Measurements from ENCODE around the gene LONRF2. TPM values are rescaled to one million over a fixed set of nuclear protein-coding genes. Genes with fewer than 3 reads are reported as not detected.

The LONRF2 gene
- total RNA-seq, 1 experiment from 2014 or later: 2.7 TPM

- Histone ChIP-seq H3K9me3 (ENCODE audit: control insufficient read depth, low read depth, low read length) (no peaks in the 10 kb centered on the region), H3K27me3 (ENCODE audit: insufficient read depth, low read length) (no peaks in the 10 kb centered on the region), H3K56ac (ENCODE audit: insufficient read length, low read depth, low read length) (no peak overlapping the region), H3T11ph (ENCODE audit: low read length) (no peak overlapping the region), H2BK120ac (ENCODE audit: low read depth, low read length, poor library complexity, severe bottlenecking) (no peak overlapping the region), H2BK5ac (ENCODE audit: insufficient read length, low read length) (no peak overlapping the region), H3K4ac (ENCODE audit: low read depth, low read length) (no peak overlapping the region), H4K20me1 (ENCODE audit: control insufficient read depth, insufficient read depth, insufficient read length) (no peaks in the 10 kb centered on the region), H3K27ac (ENCODE audit: insufficient read length, low read depth, low read length) (no peak overlapping the region), H4K5ac (ENCODE audit: insufficient read length, low read depth, low read length) (no peak overlapping the region), H3K4me1 (ENCODE audit: insufficient read depth, low read length) (no peaks in the 10 kb centered on the region), H2AFZ (ENCODE audit: low read length) (no peak overlapping the region), H2BK12ac (ENCODE audit: insufficient read length, low read depth, low read length) (no peak overlapping the region), H3K79me1 (ENCODE audit: insufficient read depth, low read depth, low read length, poor library complexity, severe bottlenecking) (no peaks in the 10 kb centered on the region), H3K23me2 (ENCODE audit: insufficient read length, low read depth, low read length, poor library complexity, severe bottlenecking) (no peaks in the 10 kb centered on the region), H2BK15ac (ENCODE audit: low read depth, low read length) (no peak overlapping the region), H2BK20ac (ENCODE audit: low read depth, low read length, poor library complexity, severe bottlenecking) (no peak overlapping the region), H3K14ac (ENCODE audit: insufficient read depth, low read length) (no peak overlapping the region), H2AK5ac (ENCODE audit: insufficient read length, low read length) (no peak overlapping the region), H3K79me2 (ENCODE audit: insufficient read depth, low read length) (no peaks in the 10 kb centered on the region), H4K8ac (replicated peaks; ENCODE audit: insufficient read length, low read depth, low read length) (no peak overlapping the region), H3K18ac (ENCODE audit: insufficient read length, low read depth, low read length) (no peak overlapping the region), H4K91ac (ENCODE audit: insufficient read length, low read depth, low read length) (no peak overlapping the region), H3K4me2 (ENCODE audit: insufficient read depth, insufficient read length, low read length) (no peak overlapping the region), H3K9ac (ENCODE audit: extremely low read depth, insufficient read length, low read length) (no peak overlapping the region), H3K23ac (ENCODE audit: insufficient read length, low read depth, low read length) (no peak overlapping the region)
- Mint-ChIP-seq H3K4me3 (no peak overlapping the region), H3K27me3 (ENCODE audit: low read depth) (no peaks in the 10 kb centered on the region; the same call in 1 of the 2 replicates), H3K36me3 (ENCODE audit: insufficient read depth in 1 of 3, low read depth in 3 of 3) (peaks cover 3 to 9% (median 4%) of the 10 kb centered on the region in 3 experiments; a peak in 5 of 7 replicates), H3K27ac (no peak overlapping the region), H3K4me1 (peaks cover 0 to 3% of the 10 kb centered on the region in 2 experiments; a peak in 2 of 4 replicates), H3K9me3 (peaks cover 9 to 11% of the 10 kb centered on the region in 2 experiments; a peak in 4 of 5 replicates)
- DNase-seq: no peak
- no peak for TF ChIP-seq CTCF (conservative IDR thresholded peaks at IDR 0.05)
- WGBS (ENCODE audit: extremely low coverage, insufficient read length, low lambda C conversion rate): no CpG with 5 or more reads among the region's 1 CpG
Measured at GRCh38 chr2:100273387-100273786, 48.9 kb downstream of the LONRF2 start.

Measured in H9 (cell line).